Loucy (cell line): ENCODE results near the gene TENM3.

Source experiments
- H2AFZ ChIP-seq: fragments of 200-600 bp; sonication (generic); 2 replicates; pipeline ENCODE4 v1.6.0; 2016; ENCODE audit warnings: antibody characterized with exemption, mild to moderate bottlenecking, low read length, moderate library complexity
- H3F3A ChIP-seq: fragments of 200-600 bp; 2 replicates; pipeline ENCODE4 v1.6.0; 2016; ENCODE audit warnings: antibody characterized with exemption, low read depth, mild to moderate bottlenecking
- H3K27me3 ChIP-seq: fragments of 200-600 bp; sonication (generic); 2 replicates; pipeline ENCODE4 v1.6.1; 2014; ENCODE audit warnings: low read length, mild to moderate bottlenecking; ENCODE audit not compliant: insufficient read depth, poor library complexity, severe bottlenecking
- H3K36me3 ChIP-seq: fragments of 200-600 bp; sonication (generic); 2 replicates; pipeline ENCODE4 v1.6.1; 2016; ENCODE audit warnings: low read length; ENCODE audit not compliant: insufficient read depth
- H3K4me1 ChIP-seq: fragments of 200-600 bp; sonication (generic); 2 replicates; pipeline ENCODE4 v1.5.1; 2014; ENCODE audit warnings: low read length, mild to moderate bottlenecking; ENCODE audit not compliant: insufficient read depth, poor library complexity, severe bottlenecking
- H3K4me2 ChIP-seq: fragments of 200-600 bp; sonication (generic); 2 replicates; pipeline ENCODE4 v1.6.0; 2014; ENCODE audit warnings: antibody characterized with exemption, low read length, low read depth, mild to moderate bottlenecking; ENCODE audit not compliant: poor library complexity, severe bottlenecking
- H3K4me3 ChIP-seq: fragments of 200-600 bp; sonication (generic); 2 replicates; pipeline ENCODE4 v1.5.1; 2014; ENCODE audit warnings: low read length, mild to moderate bottlenecking, mixed read lengths; ENCODE audit not compliant: poor library complexity, severe bottlenecking
- H3K79me2 ChIP-seq: fragments of 200-600 bp; sonication (generic); 2 replicates; pipeline ENCODE4 v1.6.1; 2014; ENCODE audit warnings: low read length; ENCODE audit not compliant: insufficient read depth
- H3K9ac ChIP-seq: fragments of 200-600 bp; sonication (generic); 2 replicates; pipeline ENCODE4 v1.6.0; 2014; ENCODE audit warnings: mild to moderate bottlenecking, low read depth, low read length, moderate library complexity; ENCODE audit not compliant: poor library complexity, severe bottlenecking
- H3K9me2 ChIP-seq: fragments of 200-600 bp; sonication (generic); replicated peaks from 2 replicates; pipeline ENCODE4 v1.6.1; 2016; ENCODE audit warnings: low read depth, low read length, mixed read lengths
- H3K9me3 ChIP-seq: fragments of 200-600 bp; sonication (generic); 2 replicates; pipeline ENCODE4 v1.6.1; 2014; ENCODE audit warnings: mild to moderate bottlenecking, antibody characterized with exemption, low read length, low read depth; ENCODE audit not compliant: insufficient read depth
- H4K20me1 ChIP-seq: fragments of 200-600 bp; sonication (generic); 2 replicates; pipeline ENCODE4 v1.6.0; 2014; ENCODE audit warnings: antibody characterized with exemption, low read length, mild to moderate bottlenecking; ENCODE audit not compliant: insufficient read depth, poor library complexity, severe bottlenecking
- EZH2phosphoT487 ChIP-seq: fragments of 200-600 bp; IDR thresholded peaks from 2 replicates; pipeline ENCODE4 v1.6.1; 2018; ENCODE audit warnings: antibody characterized with exemption, mild to moderate bottlenecking, moderate library complexity, borderline replicate concordance
- TF ChIP-seq, protein P1 (sequence below): fragments of 200-600 bp; sonication (generic); conservative IDR thresholded peaks from 2 replicates; pipeline ENCODE4 v1.5.1; 2014; ENCODE audit warnings: mild to moderate bottlenecking, antibody characterized with exemption, low read length

Gene TENM3

DNA sequence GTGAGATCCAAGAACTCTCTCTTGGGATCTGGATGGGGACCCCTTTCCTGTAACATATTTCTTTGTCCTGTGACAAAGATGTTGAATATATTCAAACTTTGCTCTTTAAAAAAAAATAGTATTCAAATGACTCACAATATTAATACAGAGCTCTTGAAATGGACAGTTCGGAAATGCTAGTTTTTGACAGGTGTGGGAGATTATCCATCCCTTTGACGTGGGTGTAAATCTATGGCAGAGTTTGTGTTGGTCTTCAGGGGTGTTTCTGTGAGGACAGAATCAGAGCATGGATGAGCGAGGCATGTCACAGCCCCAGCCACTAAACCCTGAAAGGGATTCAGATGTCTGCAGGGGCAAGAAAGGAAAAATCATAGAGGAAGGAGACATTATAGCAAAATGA lies 25.8 kb downstream of the TENM3 start:
- Histone ChIP-seq H3K9me2 (no peaks in the 10 kb centered on the region), H3F3A (no peaks in the 10 kb centered on the region), H3K79me2 (no peaks in the 10 kb centered on the region), H3K27me3 (no peaks in the 10 kb centered on the region), H3K36me3 (no peaks in the 10 kb centered on the region), H3K9me3 (no peaks in the 10 kb centered on the region; the same call in 1 of the 2 replicates), H3K9ac (no peak overlapping the region), H3K4me2 (no peak overlapping the region), H3K4me1 (no peaks in the 10 kb centered on the region), H2AFZ (no peak overlapping the region), H4K20me1 (no peaks in the 10 kb centered on the region), H3K4me3 (no peak overlapping the region)
- no peak for TF ChIP-seq EZH2phosphoT487
- TF ChIP-seq, protein P1, sequence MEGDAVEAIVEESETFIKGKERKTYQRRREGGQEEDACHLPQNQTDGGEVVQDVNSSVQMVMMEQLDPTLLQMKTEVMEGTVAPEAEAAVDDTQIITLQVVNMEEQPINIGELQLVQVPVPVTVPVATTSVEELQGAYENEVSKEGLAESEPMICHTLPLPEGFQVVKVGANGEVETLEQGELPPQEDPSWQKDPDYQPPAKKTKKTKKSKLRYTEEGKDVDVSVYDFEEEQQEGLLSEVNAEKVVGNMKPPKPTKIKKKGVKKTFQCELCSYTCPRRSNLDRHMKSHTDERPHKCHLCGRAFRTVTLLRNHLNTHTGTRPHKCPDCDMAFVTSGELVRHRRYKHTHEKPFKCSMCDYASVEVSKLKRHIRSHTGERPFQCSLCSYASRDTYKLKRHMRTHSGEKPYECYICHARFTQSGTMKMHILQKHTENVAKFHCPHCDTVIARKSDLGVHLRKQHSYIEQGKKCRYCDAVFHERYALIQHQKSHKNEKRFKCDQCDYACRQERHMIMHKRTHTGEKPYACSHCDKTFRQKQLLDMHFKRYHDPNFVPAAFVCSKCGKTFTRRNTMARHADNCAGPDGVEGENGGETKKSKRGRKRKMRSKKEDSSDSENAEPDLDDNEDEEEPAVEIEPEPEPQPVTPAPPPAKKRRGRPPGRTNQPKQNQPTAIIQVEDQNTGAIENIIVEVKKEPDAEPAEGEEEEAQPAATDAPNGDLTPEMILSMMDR, result no peak

DNA sequence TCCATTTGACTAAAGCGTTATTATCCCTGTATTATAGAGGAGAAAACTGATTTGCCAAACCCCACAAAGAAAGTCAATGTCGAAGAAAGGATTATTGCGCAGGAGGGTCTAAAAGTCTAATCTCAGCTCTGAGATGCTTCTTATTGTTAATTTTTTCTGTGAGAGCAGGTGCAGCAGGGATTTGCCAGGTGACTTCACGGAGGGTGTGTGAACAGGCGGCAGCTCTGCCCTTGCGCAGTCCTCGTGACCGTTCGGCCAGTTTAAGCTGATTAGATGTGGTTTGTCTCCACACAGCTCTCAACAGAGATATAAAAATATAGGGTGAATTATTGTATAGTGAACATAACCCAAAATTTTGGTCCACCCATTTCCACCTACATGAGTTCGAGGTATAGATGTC lies 28.5 kb downstream of the TENM3 start:
- Histone ChIP-seq H2AFZ (no peak overlapping the region), H3K9ac (no peak overlapping the region), H3K4me1 (no peaks in the 10 kb centered on the region), H3K27me3 (no peaks in the 10 kb centered on the region), H3K4me3 (no peak overlapping the region), H3F3A (no peaks in the 10 kb centered on the region), H3K36me3 (no peaks in the 10 kb centered on the region), H4K20me1 (no peaks in the 10 kb centered on the region), H3K9me2 (no peaks in the 10 kb centered on the region), H3K9me3 (no peaks in the 10 kb centered on the region; the same call in 1 of the 2 replicates), H3K79me2 (no peaks in the 10 kb centered on the region), H3K4me2 (no peak overlapping the region)
- no peak for TF ChIP-seq EZH2phosphoT487
- TF ChIP-seq, protein P1, result no peak

DNA sequence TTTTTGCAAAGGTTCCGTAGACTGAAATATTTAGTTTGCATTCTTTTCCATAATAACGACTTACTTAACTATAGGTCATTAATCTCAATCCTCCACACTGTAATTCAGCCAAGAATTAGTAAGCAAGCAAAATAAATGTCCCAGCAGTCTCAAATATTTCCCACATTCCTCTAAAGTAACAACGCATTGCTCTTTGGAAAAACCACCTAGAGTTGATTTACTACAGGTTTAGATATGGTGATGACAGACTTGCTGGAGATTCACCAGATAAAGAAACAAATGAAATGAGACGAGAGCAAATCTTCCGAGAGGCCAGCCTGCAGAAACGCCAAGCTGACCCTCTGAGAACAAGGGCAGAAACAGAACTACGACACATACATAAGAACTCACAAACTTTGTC lies 28.9 kb downstream of the TENM3 start:
- no peak overlapping the region for H3K4me2 ChIP-seq
- H3K9me3 ChIP-seq, result no peaks in the 10 kb centered on the region; the same call in 1 of the 2 replicates
- H4K20me1 ChIP-seq, result no peaks in the 10 kb centered on the region
- H3K36me3 ChIP-seq, result no peaks in the 10 kb centered on the region
- no peak overlapping the region for H3K9ac ChIP-seq
- no peaks in the 10 kb centered on the region for H3K9me2 ChIP-seq
- H3F3A ChIP-seq, result no peaks in the 10 kb centered on the region
- no peak for TF ChIP-seq EZH2phosphoT487
- TF ChIP-seq, protein P1, result no peak
- no peaks in the 10 kb centered on the region for H3K79me2 ChIP-seq
- H2AFZ ChIP-seq, result no peak overlapping the region
- no peaks in the 10 kb centered on the region for H3K27me3 ChIP-seq
- no peak overlapping the region for H3K4me3 ChIP-seq
- H3K4me1 ChIP-seq, result no peaks in the 10 kb centered on the region
